Skeletal muscle tissue (tissue), 4 donors: ENCODE data around the gene NPY5R. TPM values are rescaled to one million over a fixed set of nuclear protein-coding genes. Genes with fewer than 3 reads are reported as not detected.

Experiments
- H3K27ac ChIP-seq: one replicate; pipeline ENCODE4 v1.7.0; 2013; ENCODE audit warnings: mild to moderate bottlenecking, low read depth, low read length, inconsistent platforms
- H3K27me3 ChIP-seq, 3 donors: one replicate each; pipeline ENCODE4 v1.7.0; 2013; ENCODE audit warnings: low read length in 3 of 3; ENCODE audit not compliant: control insufficient read depth in 3 of 3, insufficient read depth in 3 of 3
- H3K36me3 ChIP-seq, 3 donors: one replicate each; pipeline ENCODE4 v1.7.0; 2013; ENCODE audit warnings: low read length in 3 of 3; ENCODE audit not compliant: control insufficient read depth in 3 of 3, insufficient read depth in 3 of 3
- H3K4me1 ChIP-seq, 3 donors: one replicate each; pipeline ENCODE4 v1.7.0; 2013; ENCODE audit warnings: low read length in 3 of 3, mild to moderate bottlenecking in 3 of 3; ENCODE audit not compliant: control insufficient read depth in 3 of 3, insufficient read depth in 3 of 3
- H3K4me3 ChIP-seq, 3 donors: one replicate each; pipeline ENCODE4 v1.7.0; 2013; ENCODE audit warnings: low read length in 3 of 3
- H3K9ac ChIP-seq, 3 donors: one replicate each; pipeline ENCODE4 v1.7.0; 2013; ENCODE audit warnings: low read length in 3 of 3, mild to moderate bottlenecking in 3 of 3, moderate library complexity in 2 of 3, low read depth in 1 of 3
- H3K9me3 ChIP-seq, 3 donors: one replicate each; pipeline ENCODE4 v1.7.0; 2013; ENCODE audit warnings: low read length in 3 of 3; ENCODE audit not compliant: control insufficient read depth in 3 of 3
- total RNA-seq: library from RNA; depleted of rRNA; stranded (reverse); fragments of >200 nt; gene quantifications from one replicate; pipeline ENCODE4 v1.2.3, GENCODE V29; 2014
- donor health status: Osteomylitis.

NPY5R gene
- total RNA-seq, 1 donor from 2014 or later, result not detected

DNA sequence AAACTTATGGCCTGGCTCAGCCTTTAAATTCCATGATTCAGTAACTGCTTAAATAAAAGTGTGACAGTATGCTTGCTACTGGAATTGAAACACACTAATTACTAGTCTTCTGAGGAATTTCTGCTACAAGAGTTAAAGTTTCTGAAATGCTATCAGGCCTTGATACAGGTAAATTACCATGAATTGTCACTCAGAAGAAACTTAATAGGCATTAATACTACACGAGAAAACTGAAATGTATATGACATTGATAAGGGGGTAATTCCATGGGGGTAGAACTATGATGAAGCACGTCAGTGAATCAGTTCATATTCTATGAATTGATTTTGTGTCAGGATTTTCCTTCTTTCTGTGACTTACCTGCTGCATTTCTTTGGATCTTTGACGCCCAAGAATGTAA is 8.3 kb upstream of the NPY5R start:
- no peak overlapping the region for H3K27ac ChIP-seq
- no peaks in the 10 kb centered on the region for H3K36me3 ChIP-seq
- H3K4me1 ChIP-seq, result peaks cover 5 to 9% (median 6%) of the 10 kb centered on the region in 3 donors
- H3K27me3 ChIP-seq, result peaks cover 5 to 23% (median 12%) of the 10 kb centered on the region in 3 donors
- H3K9ac ChIP-seq, result no peak overlapping the region
- no peaks in the 10 kb centered on the region for H3K9me3 ChIP-seq
- H3K4me3 ChIP-seq, result no peak overlapping the region

DNA sequence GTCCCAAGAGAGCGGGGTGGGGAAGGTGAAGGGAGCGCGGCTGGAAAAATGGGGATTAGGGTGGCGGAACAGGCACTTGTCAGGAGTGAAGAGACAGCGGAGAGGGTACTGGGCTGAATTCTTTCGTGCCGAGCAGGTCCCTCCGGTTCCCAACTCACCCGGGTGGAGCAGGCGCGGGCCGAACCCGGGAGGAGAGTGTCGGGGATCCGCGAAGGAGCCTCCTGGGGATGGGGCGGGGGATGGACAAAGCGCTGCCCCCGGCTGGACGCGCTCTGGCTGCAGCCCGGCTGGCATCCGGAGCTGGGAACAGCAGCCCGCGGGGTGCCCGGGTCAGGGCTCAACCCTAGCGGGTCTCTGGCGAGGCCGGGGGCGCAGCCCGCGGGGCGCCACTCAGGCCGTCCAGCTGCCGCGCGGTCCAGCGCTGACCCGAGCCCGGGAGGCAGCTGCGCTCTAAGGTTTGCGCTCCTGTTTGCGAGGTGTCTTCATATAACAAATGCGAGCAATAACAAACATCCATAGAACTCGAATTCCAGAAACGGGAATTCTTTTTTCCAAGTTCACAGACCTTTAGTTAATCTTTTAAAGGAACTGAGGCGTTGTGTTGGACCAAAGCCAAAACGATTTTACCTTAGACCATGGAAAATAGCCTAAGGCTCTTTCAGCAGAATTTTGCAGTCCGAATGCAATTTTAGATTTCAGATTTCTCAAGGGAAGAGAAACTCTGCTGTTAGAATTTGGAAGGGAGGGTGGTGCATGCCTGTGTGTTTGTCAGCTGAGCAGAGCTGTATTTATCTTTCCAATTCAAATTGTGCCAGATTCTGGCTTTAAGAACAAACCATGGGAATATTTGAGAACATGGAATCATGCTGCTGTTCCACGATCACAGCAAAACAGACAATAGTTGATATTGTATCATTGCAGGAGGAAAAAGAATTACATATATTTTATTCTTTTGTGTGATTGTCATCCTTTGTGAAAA is 744 bp downstream of the NPY5R start:
- no peaks in the 10 kb centered on the region for H3K36me3 ChIP-seq
- peaks cover 24 to 25% (median 24%) of the 10 kb centered on the region in 3 donors for H3K27me3 ChIP-seq
- H3K4me3 ChIP-seq, result peak overlapping the region; percentile 9 to 64 (median 49)
- peaks cover 2 to 7% (median 2%) of the 10 kb centered on the region in 3 donors for H3K4me1 ChIP-seq
- peak overlapping the region in 2 of 3 donors; percentile 29 to 61 for H3K9ac ChIP-seq
- no peaks in the 10 kb centered on the region for H3K9me3 ChIP-seq
- H3K27ac ChIP-seq, result no peak overlapping the region

DNA sequence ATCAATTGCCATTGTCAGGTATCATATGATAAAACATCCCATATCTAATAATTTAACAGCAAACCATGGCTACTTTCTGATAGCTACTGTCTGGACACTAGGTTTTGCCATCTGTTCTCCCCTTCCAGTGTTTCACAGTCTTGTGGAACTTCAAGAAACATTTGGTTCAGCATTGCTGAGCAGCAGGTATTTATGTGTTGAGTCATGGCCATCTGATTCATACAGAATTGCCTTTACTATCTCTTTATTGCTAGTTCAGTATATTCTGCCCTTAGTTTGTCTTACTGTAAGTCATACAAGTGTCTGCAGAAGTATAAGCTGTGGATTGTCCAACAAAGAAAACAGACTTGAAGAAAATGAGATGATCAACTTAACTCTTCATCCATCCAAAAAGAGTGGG is 7.0 kb downstream of the NPY5R start:
- no peak overlapping the region for H3K27ac ChIP-seq
- no peaks in the 10 kb centered on the region for H3K4me1 ChIP-seq
- no peak overlapping the region for H3K9ac ChIP-seq
- no peaks in the 10 kb centered on the region for H3K9me3 ChIP-seq
- peaks cover 0 to 6% (median 2%) of the 10 kb centered on the region in 3 donors for H3K27me3 ChIP-seq
- H3K36me3 ChIP-seq, result no peaks in the 10 kb centered on the region
- no peak overlapping the region for H3K4me3 ChIP-seq

DNA sequence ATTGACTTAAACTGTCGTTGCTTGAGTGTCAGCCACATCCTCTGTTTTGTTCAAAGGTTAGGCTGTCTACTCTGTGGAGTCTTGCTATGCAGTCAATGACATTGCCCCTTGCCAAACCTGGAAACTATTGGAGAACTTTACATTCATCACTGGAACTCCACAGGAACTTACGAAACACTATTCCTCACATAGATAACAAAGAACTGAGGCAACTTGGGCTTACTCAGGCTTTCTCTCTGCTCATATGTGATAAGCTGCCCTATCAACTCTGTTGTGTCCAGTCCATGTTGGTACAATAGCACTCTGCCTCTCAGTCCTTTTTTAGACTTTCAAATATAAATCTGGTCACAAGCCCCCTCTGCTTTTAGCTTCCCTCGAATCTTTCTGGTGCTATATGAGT is 9.4 kb downstream of the NPY5R start:
- H3K9ac ChIP-seq, result no peak overlapping the region
- H3K36me3 ChIP-seq, result no peaks in the 10 kb centered on the region
- peaks cover 0 to 2% (median 0%) of the 10 kb centered on the region in 3 donors for H3K27me3 ChIP-seq
- H3K4me3 ChIP-seq, result no peak overlapping the region
- no peaks in the 10 kb centered on the region for H3K9me3 ChIP-seq
- H3K4me1 ChIP-seq, result no peaks in the 10 kb centered on the region
- H3K27ac ChIP-seq, result no peak overlapping the region

DNA sequence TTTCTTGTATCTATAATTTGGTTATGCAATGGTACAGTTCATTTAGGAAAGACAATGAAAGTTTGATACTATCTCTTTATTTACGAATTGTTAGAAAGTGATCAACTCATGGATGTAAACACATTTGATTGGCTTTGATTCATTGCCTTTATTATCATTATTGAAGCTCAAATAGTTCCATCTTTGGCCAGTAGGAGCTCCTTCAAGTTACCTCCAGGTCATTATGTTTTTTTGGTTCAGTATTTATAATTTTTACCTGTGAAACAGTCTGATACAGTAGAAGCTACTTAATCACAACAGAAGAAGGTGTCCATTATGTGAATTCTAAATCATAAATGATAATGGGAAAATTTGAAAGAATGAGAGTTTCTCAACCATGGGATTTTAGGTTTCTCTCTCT is 12.4 kb downstream of the NPY5R start:
- H3K4me1 ChIP-seq, result no peaks in the 10 kb centered on the region

DNA sequence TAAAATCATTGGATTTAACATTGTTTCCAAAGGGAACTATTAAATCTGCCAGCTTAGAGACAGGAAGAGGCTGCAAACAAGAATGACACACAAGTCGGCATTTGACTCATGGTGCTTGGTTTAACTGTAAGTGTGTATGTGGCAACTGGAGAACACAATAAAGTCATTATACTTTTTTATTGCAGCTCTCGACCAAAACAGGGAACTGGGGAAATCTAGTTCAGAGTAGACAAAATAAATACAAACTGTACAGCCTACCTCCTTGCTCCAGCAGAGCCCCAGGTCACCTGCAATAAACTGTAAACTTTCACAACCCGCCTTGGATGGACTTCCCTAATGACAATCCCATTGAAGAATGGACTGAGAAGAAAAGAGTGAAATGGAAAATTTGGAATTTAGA is 24.0 kb downstream of the NPY5R start:
- no peaks in the 10 kb centered on the region for H3K9me3 ChIP-seq
- no peak overlapping the region for H3K9ac ChIP-seq
- no peak overlapping the region for H3K4me3 ChIP-seq
- H3K27me3 ChIP-seq, result no peaks in the 10 kb centered on the region
- no peaks in the 10 kb centered on the region for H3K4me1 ChIP-seq
- no peak overlapping the region for H3K27ac ChIP-seq
- no peaks in the 10 kb centered on the region for H3K36me3 ChIP-seq

More for the DNA sequence above, 12.4 kb downstream of the NPY5R start:
- Histone ChIP-seq H3K27me3 (peaks cover 0 to 2% (median 0%) of the 10 kb centered on the region in 3 donors), H3K9me3 (no peaks in the 10 kb centered on the region), H3K36me3 (no peaks in the 10 kb centered on the region), H3K27ac (no peak overlapping the region), H3K9ac (no peak overlapping the region), H3K4me3 (no peak overlapping the region)

DNA sequence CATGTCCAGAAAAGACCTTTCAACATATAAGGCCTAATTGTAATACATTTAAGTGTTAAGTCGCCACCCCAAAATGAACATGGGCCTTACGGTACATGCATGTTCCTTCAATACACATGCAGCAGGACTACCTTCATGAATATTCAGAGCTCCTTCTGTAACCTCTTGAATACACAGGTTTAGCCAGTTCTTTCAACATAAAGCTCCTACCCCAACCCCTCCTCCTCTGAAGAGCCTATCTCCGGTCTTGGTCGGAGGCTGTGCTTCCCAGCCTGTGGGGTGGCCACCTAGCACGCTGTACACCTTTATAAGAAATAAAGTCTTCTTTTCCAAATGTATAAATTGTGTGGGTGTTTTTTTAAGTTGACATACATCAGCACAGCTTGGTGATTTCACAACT is 28.3 kb downstream of the NPY5R start:
- H3K27ac ChIP-seq, result no peak overlapping the region
- H3K4me3 ChIP-seq, result no peak overlapping the region
- H3K27me3 ChIP-seq, result no peaks in the 10 kb centered on the region
- H3K4me1 ChIP-seq, result no peaks in the 10 kb centered on the region
- no peak overlapping the region for H3K9ac ChIP-seq
- H3K9me3 ChIP-seq, result no peaks in the 10 kb centered on the region
- H3K36me3 ChIP-seq, result no peaks in the 10 kb centered on the region

DNA sequence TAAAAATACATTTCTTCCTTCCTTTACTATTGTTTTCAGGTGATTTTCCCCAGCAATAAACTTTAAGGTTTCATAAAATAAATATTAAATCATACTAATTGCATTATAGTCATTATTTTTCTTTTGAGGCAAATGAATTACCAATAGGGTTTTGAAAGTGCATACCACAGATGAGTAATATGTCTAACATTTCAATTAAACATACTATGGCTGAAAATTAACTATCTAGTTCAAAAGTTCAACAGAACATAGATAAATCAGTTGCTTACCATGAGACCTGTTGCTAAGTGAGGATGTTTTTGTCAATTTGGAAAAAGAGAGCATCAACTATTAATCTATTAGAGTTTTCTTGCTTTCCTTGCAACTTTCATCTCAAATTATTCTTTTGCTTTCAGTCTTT is 35.0 kb downstream of the NPY5R start:
- Histone ChIP-seq H3K27me3 (no peaks in the 10 kb centered on the region), H3K4me3 (no peak overlapping the region), H3K4me1 (no peaks in the 10 kb centered on the region), H3K27ac (no peak overlapping the region), H3K9me3 (no peaks in the 10 kb centered on the region), H3K36me3 (no peaks in the 10 kb centered on the region), H3K9ac (no peak overlapping the region)

DNA sequence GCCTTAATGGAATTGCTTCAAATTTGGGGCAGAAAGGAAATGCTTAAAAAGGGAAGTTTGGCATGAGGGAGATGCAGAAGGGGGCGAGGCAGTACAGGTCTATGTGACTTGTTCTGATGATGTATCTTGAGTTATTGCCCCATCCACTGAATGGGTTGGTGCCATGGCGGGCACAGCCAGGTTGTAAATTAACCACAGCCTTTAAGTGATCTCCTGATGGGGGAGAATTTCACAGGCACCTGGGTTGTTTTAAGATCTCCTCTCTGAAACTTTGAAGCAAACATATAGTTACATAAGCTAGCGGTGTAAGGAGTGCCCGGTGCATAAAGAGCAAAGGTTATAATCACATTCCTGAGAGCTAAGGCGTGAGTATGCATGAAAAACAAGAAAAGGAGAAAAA is 37.0 kb downstream of the NPY5R start:
- Histone ChIP-seq H3K27ac (no peak overlapping the region), H3K4me1 (no peaks in the 10 kb centered on the region), H3K4me3 (no peak overlapping the region), H3K36me3 (no peaks in the 10 kb centered on the region), H3K9me3 (no peaks in the 10 kb centered on the region), H3K27me3 (no peaks in the 10 kb centered on the region), H3K9ac (no peak overlapping the region)

DNA sequence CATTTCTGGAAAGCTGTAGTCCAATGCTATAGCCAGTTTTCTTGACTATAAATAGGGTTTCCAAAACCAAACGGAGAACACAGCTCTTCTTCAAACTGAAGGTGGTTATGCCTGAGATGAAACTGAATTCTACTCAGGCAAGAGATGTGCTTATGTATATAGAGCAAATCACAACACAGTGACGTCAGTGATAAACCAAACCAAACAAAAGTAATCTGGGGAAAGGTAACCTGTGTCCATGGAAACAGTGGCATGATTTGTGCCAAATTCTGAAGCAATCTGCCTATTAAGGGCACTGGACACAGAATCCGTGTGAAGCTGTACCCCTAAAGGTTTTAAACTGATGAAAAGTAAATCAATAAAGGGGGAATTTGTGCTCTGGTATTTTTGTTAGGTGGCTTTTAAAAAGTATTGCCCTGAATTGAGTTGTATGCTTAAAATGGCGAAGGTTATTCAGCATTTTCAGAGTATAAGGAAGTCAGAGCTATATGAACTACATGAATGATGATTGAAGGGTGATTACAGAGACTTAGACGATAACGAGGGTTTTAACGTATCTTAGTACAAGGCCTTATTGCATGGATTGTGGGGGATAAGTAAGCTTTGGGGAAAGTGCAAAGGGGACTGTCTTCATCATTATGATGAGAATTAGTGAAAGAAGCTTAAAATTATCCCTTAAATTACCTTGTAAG is 38.6 kb downstream of the NPY5R start:
- Histone ChIP-seq H3K9ac (no peak overlapping the region), H3K9me3 (no peaks in the 10 kb centered on the region), H3K27me3 (no peaks in the 10 kb centered on the region), H3K4me1 (no peaks in the 10 kb centered on the region), H3K36me3 (no peaks in the 10 kb centered on the region), H3K27ac (no peak overlapping the region), H3K4me3 (no peak overlapping the region)
